SK-N-SH (cell line): ENCODE measurements around the gene LSG1. TPM values are rescaled to one million over a fixed set of nuclear protein-coding genes. Genes with fewer than 3 reads are reported as not detected.

Experiments used
- CTCF ChIA-PET: fragments of 300-600, 350-600 bp; formaldehyde crosslinking; extraction: SDS; loops from one replicate; lab custom pipeline; 2021; lab: Yijun Ruan, JAX
- POLR2A ChIA-PET: fragments of 350-600 bp; sonication (Branson Sonifier 250); formaldehyde crosslinking; extraction: SDS; loops from one replicate; lab custom pipeline; 2020; ENCODE audit warnings: antibody characterized with exemption, inconsistent platforms; lab: Yijun Ruan, JAX
- DNase-seq: peaks from one replicate; pipeline ENCODE4 v3.0.0; 2012
- H2AFZ ChIP-seq: fragments of 200-600 bp; sonication (generic); 2 replicates; pipeline ENCODE4 v1.8.1; 2016; ENCODE audit warnings: antibody characterized with exemption, mild to moderate bottlenecking, low read depth
- H3F3A ChIP-seq: fragments of 200-600 bp; sonication (generic); replicated peaks from 2 replicates; pipeline ENCODE3; 2016; ENCODE audit warnings: antibody characterized with exemption, mild to moderate bottlenecking; ENCODE audit not compliant: insufficient read depth
- H3K27ac ChIP-seq, 2 experiments: fragments of 200-500 bp in 1 of 2; fragments of 200-600 bp in 1 of 2; sonication (Bioruptor generic) in 1 of 2; sonication (generic), shearing (Covaris generic) in 1 of 2; 2 replicates each; pipeline versions ENCODE4 v1.5.1 to v1.6.1; 2014 to 2016; ENCODE audit warnings: low read depth in 2 of 2, inconsistent platforms in 1 of 2, low read length in 1 of 2, mild to moderate bottlenecking in 1 of 2, mixed read lengths in 1 of 2
- H3K27me3 ChIP-seq: fragments of 200-600 bp; sonication (generic), shearing (Covaris generic); 2 replicates; pipeline ENCODE4 v1.6.1; 2016; ENCODE audit warnings: mixed run types; ENCODE audit not compliant: insufficient read depth
- H3K36me3 ChIP-seq, 2 experiments: fragments of 200-500 bp in 1 of 2; fragments of 200-600 bp in 1 of 2; sonication (Bioruptor generic) in 1 of 2; sonication (generic) in 1 of 2; replicated peaks in 1 of 2; 2 replicates each; pipeline versions ENCODE3 to v1.5.1; 2014 to 2016; ENCODE audit warnings: low read length in 1 of 2, mild to moderate bottlenecking in 1 of 2; ENCODE audit not compliant: insufficient read depth in 2 of 2, control insufficient read depth in 1 of 2
- H3K4me1 ChIP-seq, 2 experiments: fragments of 200-500 bp in 1 of 2; fragments of 200-600 bp in 1 of 2; sonication (Bioruptor generic) in 1 of 2; sonication (generic), shearing (Covaris generic) in 1 of 2; 2 replicates each; pipeline versions ENCODE4 v1.5.1 to v1.6.1; 2014 to 2016; ENCODE audit warnings: low read depth in 1 of 2, low read length in 1 of 2, mixed run types in 1 of 2; ENCODE audit not compliant: insufficient read depth in 2 of 2, control insufficient read depth in 1 of 2
- H3K4me2 ChIP-seq: fragments of 200-600 bp; sonication (generic), shearing (Covaris generic); 2 replicates; pipeline ENCODE4 v1.6.1; 2017; ENCODE audit warnings: mixed run types
- H3K4me3 ChIP-seq, 2 experiments: fragments of 200-500 bp in 1 of 2; fragments of 200-600 bp in 1 of 2; sonication (Bioruptor generic) in 1 of 2; sonication (generic), shearing (Covaris generic) in 1 of 2; 2 replicates each; pipeline versions ENCODE4 v1.5.1 to v1.8.1; 2014 to 2016; ENCODE audit warnings: low read depth in 2 of 2, inconsistent platforms in 1 of 2, low read length in 1 of 2, mild to moderate bottlenecking in 1 of 2, mixed read lengths in 1 of 2, moderate library complexity in 1 of 2
- H3K79me2 ChIP-seq: fragments of 200-600 bp; sonication (generic); 2 replicates; pipeline ENCODE4 v1.8.1; 2017; ENCODE audit warnings: mild to moderate bottlenecking; ENCODE audit not compliant: insufficient read depth
- H3K9ac ChIP-seq: fragments of 200-600 bp; sonication (generic); 2 replicates; pipeline ENCODE4 v1.6.1; 2017; ENCODE audit warnings: mixed run types
- H3K9me2 ChIP-seq: fragments of 200-600 bp; sonication (generic); 2 replicates; pipeline ENCODE4 v1.6.1; 2017; ENCODE audit warnings: mixed run types
- H3K9me3 ChIP-seq: fragments of 200-600 bp; sonication (generic); 2 replicates; pipeline ENCODE4 v1.6.1; 2017; ENCODE audit warnings: mixed run types, mild to moderate bottlenecking, moderate library complexity
- H4K20me1 ChIP-seq: fragments of 200-600 bp; sonication (generic); 2 replicates; pipeline ENCODE4 v1.6.1; 2017; ENCODE audit warnings: mild to moderate bottlenecking, mixed run types; ENCODE audit not compliant: insufficient read depth
- CHD2 ChIP-seq: fragments of 150-350 bp; IDR thresholded peaks from 2 replicates; pipeline ENCODE4 v1.6.1; 2018; ENCODE audit warnings: low read length; ENCODE audit not compliant: partially characterized antibody
- FOXJ3 ChIP-seq: sonication (generic); formaldehyde crosslinking; IDR thresholded peaks from 2 replicates; pipeline ENCODE4 v1.5.1; 2020; ENCODE audit warnings: mild to moderate bottlenecking, missing genetic modification reagents
- FOXM1 ChIP-seq: IDR thresholded peaks from 2 replicates; pipeline ENCODE4 v1.4.0; 2012; ENCODE audit warnings: low read depth, mild to moderate bottlenecking
- GABPA ChIP-seq: IDR thresholded peaks from 2 replicates; pipeline ENCODE4 v1.4.0; 2012; ENCODE audit warnings: low read depth, mild to moderate bottlenecking
- GATA2 ChIP-seq: sonication (generic); formaldehyde crosslinking; IDR thresholded peaks from 2 replicates; pipeline ENCODE4 v1.5.0; 2020; ENCODE audit warnings: mild to moderate bottlenecking, missing genetic modification reagents
- JUND ChIP-seq: IDR thresholded peaks from 2 replicates; pipeline ENCODE4 v1.4.0; 2012
- MAX ChIP-seq: IDR thresholded peaks from 2 replicates; pipeline ENCODE4 v1.4.0; 2012; ENCODE audit warnings: low read depth
- MEF2A ChIP-seq: IDR thresholded peaks from 2 replicates; pipeline ENCODE4 v1.4.0; 2012; ENCODE audit warnings: low read depth, borderline replicate concordance
- MXI1 ChIP-seq: IDR thresholded peaks from 2 replicates; pipeline ENCODE4 v1.6.1; 2012; ENCODE audit warnings: mild to moderate bottlenecking, low read depth, low read length, improper control_type of control experiment
- NFIC ChIP-seq: IDR thresholded peaks from 2 replicates; pipeline ENCODE4 v1.4.0; 2012; ENCODE audit warnings: borderline replicate concordance
- NRF1 ChIP-seq: IDR thresholded peaks from 2 replicates; pipeline ENCODE4 v1.6.1; 2012; ENCODE audit warnings: low read depth, mild to moderate bottlenecking, low read length
- POLR2AphosphoS5 ChIP-seq: IDR thresholded peaks from 2 replicates; pipeline ENCODE4 v1.6.1; 2012; ENCODE audit warnings: low read depth, low read length
- RAD21 ChIP-seq: IDR thresholded peaks from 2 replicates; pipeline ENCODE4 v1.6.1; 2012; ENCODE audit warnings: mild to moderate bottlenecking, low read length
- RCOR1 ChIP-seq: fragments of 150-350 bp; IDR thresholded peaks from 2 replicates; pipeline ENCODE4 v1.6.1; 2017; ENCODE audit warnings: antibody characterized with exemption, low read length
- RFX5 ChIP-seq: IDR thresholded peaks from 2 replicates; pipeline ENCODE4 v1.6.1; 2012; ENCODE audit warnings: mild to moderate bottlenecking, improper control_type of control experiment, low read length
- SIN3A ChIP-seq: IDR thresholded peaks from 2 replicates; pipeline ENCODE4 v1.6.1; 2012; ENCODE audit warnings: low read depth, mild to moderate bottlenecking, low read length, moderate library complexity, borderline replicate concordance
- SMC3 ChIP-seq: IDR thresholded peaks from 2 replicates; pipeline ENCODE4 v1.6.1; 2012; ENCODE audit warnings: low read depth, low read length, improper control_type of control experiment
- TAF1 ChIP-seq: IDR thresholded peaks from 2 replicates; pipeline ENCODE4 v1.6.1; 2012; ENCODE audit warnings: low read depth, mild to moderate bottlenecking, low read length, moderate library complexity, borderline replicate concordance
- USF1 ChIP-seq: IDR thresholded peaks from 2 replicates; pipeline ENCODE4 v1.4.0; 2012; ENCODE audit warnings: low read depth, borderline replicate concordance
- USF2 ChIP-seq: fragments of 150-350 bp; IDR thresholded peaks from 2 replicates; pipeline ENCODE4 v1.6.1; 2017; ENCODE audit warnings: antibody characterized with exemption, low read length, low read depth, borderline replicate concordance
- YY1 ChIP-seq: IDR thresholded peaks from 2 replicates; pipeline ENCODE4 v1.4.0; 2012; ENCODE audit warnings: low read depth, mild to moderate bottlenecking
- WGBS: methylation state at CpG from one replicate; pipeline ENCODE4 v1.1.6; 2017; ENCODE audit warnings: low lambda C conversion rate; 5-methylcytosine and 5-hydroxymethylcytosine counted together
- polyA plus RNA-seq, 3 experiments: library from polyadenylated mRNA; depleted of rRNA; stranded (reverse); fragments of >200 nt; gene quantifications; 2 replicates each; pipeline ENCODE4 v1.2.3, GENCODE V29; 2012

LSG1 gene
- polyA plus RNA-seq, 1 of the 3 experiments (the other 2 are of a cell fraction), result 35.1 TPM

GRCh38 chr3:194596906-194597305 lies 75.1 kb downstream of the LSG1 start:
- Histone ChIP-seq H3K36me3 (no peaks in the 10 kb centered on the region), H3K4me3 (no peak overlapping the region), H3K4me1 (peaks cover 8 to 14% of the 10 kb centered on the region in 2 experiments; a peak in 2 of 4 replicates), H3K27me3 (no peaks in the 10 kb centered on the region), H3F3A (peaks cover 29% of the 10 kb centered on the region), H2AFZ (no peak overlapping the region), H3K4me2 (no peak overlapping the region), H3K9ac (no peak overlapping the region), H3K79me2 (no peaks in the 10 kb centered on the region), H4K20me1 (no peaks in the 10 kb centered on the region), H3K9me2 (no peaks in the 10 kb centered on the region), H3K9me3 (no peaks in the 10 kb centered on the region), H3K27ac (no peak overlapping the region)
- DNase-seq, result no peak
- ChIA-PET POLR2A (no interaction called here), CTCF (interaction anchor here (1.1 to 5.2 kb wide), 4 partner anchors 8 to 194 kb away, joined by 3 to 64 read pairs (median 18); no protein-coding TSS in a partner anchor)
- WGBS, result 89% methylated on average over 5 of the region's 5 CpGs
- TF ChIP-seq USF1 (no peak), SIN3A (no peak), NFIC (no peak), CHD2 (no peak), GATA2 (CRISPR knock-in tag) (no peak), SMC3 (no peak), TAF1 (no peak)

- Histone ChIP-seq H3K9ac (peak overlapping the region; percentile 53), H3K9me3 (no peaks in the 10 kb centered on the region), H4K20me1 (no peaks in the 10 kb centered on the region), H3K36me3 (peaks cover 0 to 13% of the 10 kb centered on the region in 2 experiments), H3K4me1 (peaks cover 8 to 14% of the 10 kb centered on the region in 2 experiments; a peak in 2 of 4 replicates), H3K9me2 (no peaks in the 10 kb centered on the region), H3K4me2 (peak overlapping the region; percentile 61; the same call in 1 of the 2 replicates), H3K27me3 (no peaks in the 10 kb centered on the region), H2AFZ (no peak overlapping the region), H3K27ac (peak overlapping the region in 1 of 2 experiments; percentile 94; a peak in 2 of 4 replicates), H3K4me3 (no peak overlapping the region), H3K79me2 (no peaks in the 10 kb centered on the region), H3F3A (peaks cover 35% of the 10 kb centered on the region)
- DNase-seq, result peak; percentile 68
- ChIA-PET CTCF (interaction anchor here (0.7 to 5.2 kb wide), 12 partner anchors 10 to 260 kb away, joined by 3 to 64 read pairs (median 6); no protein-coding TSS in a partner anchor), POLR2A (interaction anchor here (0.6 kb wide), 1 partner anchor 967 kb away, joined by 3 read pairs; no protein-coding TSS in a partner anchor)
- WGBS, result 57% methylated on average over 10 of the region's 10 CpGs
- TF ChIP-seq MXI1 (no peak), NRF1 (no peak), POLR2AphosphoS5 (peak; percentile 97), USF1 (no peak), USF2 (no peak), CHD2 (peak; percentile 15), RAD21 (peak; percentile 15; the same call in 1 of the 2 replicates), JUND (peak; percentile 99), TAF1 (no peak), GABPA (0 out of 2 replicates have a peak, but pooled peaks have one; percentile 17), YY1 (no peak), MAX (peak; percentile 94), MEF2A (peak; percentile 93), RCOR1 (peak; percentile 80; the same call in 1 of the 2 replicates), NFIC (peak; percentile 100), FOXJ3 (no peak), FOXM1 (peak; percentile 91), RFX5 (no peak)
These were observed 78.9 kb downstream of the LSG1 start for GRCh38 chr3:194592798-194593752.
